Fibroblast of lung (primary cell): Measurements from ENCODE around the gene SCTR. TPM values are rescaled to one million over a fixed set of nuclear protein-coding genes. Genes with fewer than 3 reads are reported as not detected.
"Not testable (repeated sequence)": the region's sequence is repeated elsewhere in the genome, so short reads cannot be mapped to it uniquely, and the experiment has no call there.

Source experiments
- DNase-seq, 2 donors: peaks; one replicate each; pipeline versions ENCODE4 v3.0.0 to v3.0.0-alpha.2; 2010; ENCODE audit warnings: low read depth in 2 of 2
- H2AFZ ChIP-seq: 2 replicates; pipeline ENCODE4 v1.5.1; 2012; ENCODE audit warnings: low read length, control low read depth, inconsistent platforms
- H3K27ac ChIP-seq: 2 replicates; pipeline ENCODE4 v1.5.1; 2011; ENCODE audit warnings: low read length, control low read depth; ENCODE audit not compliant: insufficient read depth
- H3K27me3 ChIP-seq: 2 replicates; pipeline ENCODE4 v1.5.1; 2011; ENCODE audit warnings: mild to moderate bottlenecking, low read length; ENCODE audit not compliant: control insufficient read depth, insufficient read depth
- H3K36me3 ChIP-seq: 2 replicates; pipeline ENCODE4 v1.5.1; 2011; ENCODE audit warnings: low read length; ENCODE audit not compliant: control insufficient read depth, insufficient read depth
- H3K4me1 ChIP-seq: 2 replicates; pipeline ENCODE4 v1.5.1; 2011; ENCODE audit warnings: low read length; ENCODE audit not compliant: control insufficient read depth, insufficient read depth; ENCODE audit errors: extremely low read depth
- H3K4me2 ChIP-seq: 2 replicates; pipeline ENCODE4 v1.5.1; 2011; ENCODE audit warnings: low read length, control low read depth; ENCODE audit not compliant: insufficient read depth; ENCODE audit errors: extremely low read depth
- H3K4me3 ChIP-seq, 4 experiments: fragments of 200-600 bp in 1 of 4; sonication (generic) in 1 of 4; replicated peaks in 1 of 4; 2 replicates each; pipeline ENCODE4 v1.5.1; 2011 to 2016; ENCODE audit warnings: low read length in 4 of 4, low read depth in 3 of 4, mild to moderate bottlenecking in 3 of 4, control low read depth in 2 of 4, inconsistent platforms in 1 of 4, mixed read lengths in 1 of 4; ENCODE audit not compliant: insufficient read depth in 1 of 4; ENCODE audit errors: control extremely low read depth in 1 of 4
- H3K79me2 ChIP-seq: 2 replicates; pipeline ENCODE4 v1.5.1; 2012; ENCODE audit warnings: mild to moderate bottlenecking, low read length, inconsistent platforms; ENCODE audit not compliant: control insufficient read depth, insufficient read depth
- H3K9ac ChIP-seq: 2 replicates; pipeline ENCODE4 v1.5.1; 2011; ENCODE audit warnings: mild to moderate bottlenecking, low read length, control low read depth; ENCODE audit not compliant: insufficient read depth
- H3K9me3 ChIP-seq: 2 replicates; pipeline ENCODE4 v1.5.1; 2012; ENCODE audit warnings: low read depth, low read length; ENCODE audit not compliant: control insufficient read depth, insufficient read depth
- H4K20me1 ChIP-seq: 2 replicates; pipeline ENCODE4 v1.5.1; 2011; ENCODE audit warnings: low read length; ENCODE audit not compliant: control insufficient read depth, insufficient read depth; ENCODE audit errors: extremely low read depth
- CTCF ChIP-seq, 2 donors: IDR thresholded peaks in 1 of 2; conservative IDR thresholded peaks in 1 of 2; 1 replicate in 1 of 2; 2 replicates in 1 of 2; pipeline ENCODE4 v1.5.1; 2011 to 2012; ENCODE audit warnings: low read length in 2 of 2, control low read depth in 1 of 2, inconsistent platforms in 1 of 2, low read depth in 1 of 2, mild to moderate bottlenecking in 1 of 2
- EZH2 ChIP-seq: IDR thresholded peaks from 2 replicates; pipeline ENCODE4 v1.5.1; 2012; ENCODE audit warnings: low read length, control low read depth, mild to moderate bottlenecking; ENCODE audit errors: missing control alignments
- polyA plus RNA-seq, 2 donors: library from polyadenylated mRNA; depleted of rRNA in 1 of 2; stranded (reverse) in 1 of 2; unstranded in 1 of 2; fragments of >200 nt; gene quantifications; 2 replicates each; pipeline ENCODE4 v1.2.1, GENCODE V29; 2011 to 2012; ENCODE audit warnings: missing spikeins in 1 of 2
- total RNA-seq: library from RNA; depleted of rRNA; stranded (reverse); fragments of >200 nt; gene quantifications from 2 replicates; pipeline ENCODE4 v1.2.1, GENCODE V29; 2014

The SCTR gene
- total and polyA plus RNA-seq, 2 donors (not counting 1 experiment from before 2014, with no cell fraction given), result not detected

GRCh38 chr2:119405151-119405550 is 119.1 kb downstream of the SCTR start:
- no peaks in the 10 kb centered on the region for H4K20me1 ChIP-seq
- no peak overlapping the region for H2AFZ ChIP-seq
- no peak overlapping the region for H3K9ac ChIP-seq
- H3K4me3 ChIP-seq, result no peak overlapping the region
- TF ChIP-seq EZH2, result no peak
- DNase-seq, result no peak
- no peaks in the 10 kb centered on the region for H3K36me3 ChIP-seq
- no peak overlapping the region for H3K4me2 ChIP-seq
- no peaks in the 10 kb centered on the region for H3K27me3 ChIP-seq
- no peak overlapping the region for H3K27ac ChIP-seq
- no peaks in the 10 kb centered on the region for H3K79me2 ChIP-seq
- H3K4me1 ChIP-seq, result no peaks in the 10 kb centered on the region
- no peaks in the 10 kb centered on the region for H3K9me3 ChIP-seq

- not testable (repeated sequence) for H4K20me1 ChIP-seq, H3K4me2 ChIP-seq, H3K4me3 ChIP-seq, H3K9me3 ChIP-seq, H3K27ac ChIP-seq, H3K4me1 ChIP-seq, DNase-seq, H3K9ac ChIP-seq, H3K36me3 ChIP-seq, H2AFZ ChIP-seq, H3K27me3 ChIP-seq, H3K79me2 ChIP-seq
Measured at GRCh38 chr2:119403618-119404017, 120.7 kb downstream of the SCTR start.

GRCh38 chr2:119402645-119403560 is 121.4 kb downstream of the SCTR start:
- Histone ChIP-seq H3K27ac (no peak overlapping the region), H3K79me2 (no peaks in the 10 kb centered on the region), H3K9me3 (no peaks in the 10 kb centered on the region), H3K27me3 (peaks cover 4% of the 10 kb centered on the region), H2AFZ (no peak overlapping the region), H4K20me1 (no peaks in the 10 kb centered on the region), H3K4me3 (no peak overlapping the region), H3K9ac (no peak overlapping the region), H3K4me2 (no peak overlapping the region), H3K4me1 (no peaks in the 10 kb centered on the region), H3K36me3 (no peaks in the 10 kb centered on the region)
- no peak for DNase-seq
- TF ChIP-seq CTCF (conservative IDR thresholded peaks at IDR 0.05 in 1 of 2, IDR thresholded peaks at IDR 0.05 in 1 of 2; ENCODE audit: low read depth in 1 of 2, low read length in 2 of 2) (no peak), EZH2 (no peak)

- no peak overlapping the region for H3K4me3 ChIP-seq
- no peak overlapping the region for H3K9ac ChIP-seq
- peaks cover 4% of the 10 kb centered on the region for H3K27me3 ChIP-seq
- no peaks in the 10 kb centered on the region for H3K9me3 ChIP-seq
- no peak for TF ChIP-seq EZH2
- no peak for TF ChIP-seq CTCF (conservative IDR thresholded peaks at IDR 0.05 in 1 of 2, IDR thresholded peaks at IDR 0.05 in 1 of 2; ENCODE audit: low read depth in 1 of 2, low read length in 2 of 2)
- no peak for DNase-seq
- H3K36me3 ChIP-seq, result no peaks in the 10 kb centered on the region
- H2AFZ ChIP-seq, result no peak overlapping the region
- H3K4me1 ChIP-seq, result no peaks in the 10 kb centered on the region
- no peak overlapping the region for H3K27ac ChIP-seq
- H3K4me2 ChIP-seq, result no peak overlapping the region
- no peaks in the 10 kb centered on the region for H4K20me1 ChIP-seq
- no peaks in the 10 kb centered on the region for H3K79me2 ChIP-seq
Measured at GRCh38 chr2:119402106-119402505, 122.2 kb downstream of the SCTR start.
